Left ventricle myocardium superior (tissue), 1 donor: Measurements from ENCODE around the gene GCNT1. TPM values are rescaled to one million over a fixed set of nuclear protein-coding genes. Genes with fewer than 3 reads are reported as not detected.
"Not testable (repeated sequence)": the region's sequence is repeated elsewhere in the genome, so short reads cannot be mapped to it uniquely, and the experiment has no call there.

ENCODE experiments used
- ATAC-seq: fragments of 200-7000 bp; cut with Tn5 transposase; one replicate; pipeline ENCODE4 v1.9.1; 2020; ENCODE audit warnings: mild to moderate bottlenecking, moderate library complexity
- DNase-seq: peaks from one replicate; pipeline ENCODE4 v3.0.0-alpha.2; 2020
- intact Hi-C: fragments of 100-400 bp; cut with micrococcal nuclease; formaldehyde crosslinking; loops from one replicate; pipeline ENCODE4 v1.11.0; 2022
- total RNA-seq: library from RNA; stranded (reverse); fragmentation: NEBNext Ultra II Directional; extraction: Animal tissue kit (Norgen Biotek cat#: 25700); gene quantifications from one replicate; pipeline ENCODE4 v1.2.1, GENCODE V29; 2021
- donor health status: DM: no; HTN: yes; CAD: no; lungs with severe emphysema.

Gene GCNT1
- total RNA-seq, 1 donor from 2014 or later: 3.5 TPM

DNA sequence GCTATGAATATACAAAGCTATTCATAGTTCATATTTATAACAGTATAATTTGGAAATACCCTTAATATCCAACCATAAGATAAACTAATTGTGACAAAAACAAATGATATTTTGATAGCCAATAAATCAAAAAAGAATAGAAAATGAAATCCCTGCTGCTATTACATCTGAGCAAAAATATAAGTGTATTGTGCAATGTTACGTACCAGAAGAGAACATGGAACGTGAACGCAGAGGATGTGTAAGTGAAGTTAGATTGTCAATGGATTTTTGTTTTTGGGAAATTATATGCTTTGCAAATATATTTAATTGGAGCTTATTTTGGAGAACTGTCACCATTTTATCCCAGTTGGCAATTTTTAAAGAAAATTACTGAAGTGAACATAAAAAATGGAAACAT, 15.4 kb downstream of the GCNT1 start:
- no peak for DNase-seq
- ATAC-seq: no peak
- intact Hi-C loops: no loop called here

DNA sequence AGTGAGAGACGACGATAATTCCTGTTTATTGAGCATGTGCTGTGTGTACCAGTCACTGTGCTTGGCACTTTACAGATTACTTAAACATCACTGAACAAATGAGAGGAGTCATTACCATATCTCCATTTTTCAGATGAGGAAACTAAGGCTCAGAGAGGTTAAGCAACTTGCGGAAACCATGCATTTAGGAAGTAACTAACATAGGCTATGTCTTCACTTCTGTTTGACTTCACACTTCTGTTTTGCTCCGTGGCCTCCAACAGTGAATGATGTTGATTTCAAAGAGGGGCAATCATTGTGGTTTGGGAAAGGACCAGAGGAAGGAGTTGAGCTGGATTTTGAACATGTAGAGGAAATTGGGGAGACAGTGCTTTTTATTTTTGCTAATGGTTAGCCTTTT, 16.7 kb downstream of the GCNT1 start:
- intact Hi-C loops: no loop called here
- DNase-seq (no peak), ATAC-seq (peak; percentile 20)

- DNase-seq, intact Hi-C loops, ATAC-seq: not testable (repeated sequence)
Observed at GRCh38 chr9:76477818-76478217, 18.8 kb downstream of the GCNT1 start.

- DNase-seq (no peak), ATAC-seq (no peak)
- intact Hi-C loops: no loop called here
Observed at GRCh38 chr9:76478226-76478625, 19.2 kb downstream of the GCNT1 start.

DNA sequence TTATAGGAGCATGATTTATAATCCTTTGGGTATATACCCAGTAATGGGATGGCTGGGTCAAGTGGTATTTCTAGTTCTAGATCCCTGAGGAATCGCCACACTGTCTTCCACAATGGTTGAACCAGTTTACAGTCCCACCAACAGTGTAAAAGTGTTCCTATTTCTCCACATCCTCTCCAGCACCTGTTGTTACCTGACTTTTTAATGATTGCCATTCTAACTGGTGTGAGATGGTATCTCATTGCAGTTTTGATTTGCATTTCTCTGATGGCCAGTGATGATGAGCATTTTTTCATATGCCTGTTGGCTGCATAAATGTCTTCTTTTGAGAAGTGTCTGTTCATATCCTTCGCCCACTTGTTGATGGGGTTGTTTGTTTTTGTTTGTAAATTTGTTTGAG, 20.4 kb downstream of the GCNT1 start:
- DNase-seq, ATAC-seq, intact Hi-C loops: not testable (repeated sequence)

- DNase-seq (no peak), ATAC-seq (no peak)
- intact Hi-C loops: no loop called here
Observed at GRCh38 chr9:76486151-76486550, 27.2 kb downstream of the GCNT1 start.

DNA sequence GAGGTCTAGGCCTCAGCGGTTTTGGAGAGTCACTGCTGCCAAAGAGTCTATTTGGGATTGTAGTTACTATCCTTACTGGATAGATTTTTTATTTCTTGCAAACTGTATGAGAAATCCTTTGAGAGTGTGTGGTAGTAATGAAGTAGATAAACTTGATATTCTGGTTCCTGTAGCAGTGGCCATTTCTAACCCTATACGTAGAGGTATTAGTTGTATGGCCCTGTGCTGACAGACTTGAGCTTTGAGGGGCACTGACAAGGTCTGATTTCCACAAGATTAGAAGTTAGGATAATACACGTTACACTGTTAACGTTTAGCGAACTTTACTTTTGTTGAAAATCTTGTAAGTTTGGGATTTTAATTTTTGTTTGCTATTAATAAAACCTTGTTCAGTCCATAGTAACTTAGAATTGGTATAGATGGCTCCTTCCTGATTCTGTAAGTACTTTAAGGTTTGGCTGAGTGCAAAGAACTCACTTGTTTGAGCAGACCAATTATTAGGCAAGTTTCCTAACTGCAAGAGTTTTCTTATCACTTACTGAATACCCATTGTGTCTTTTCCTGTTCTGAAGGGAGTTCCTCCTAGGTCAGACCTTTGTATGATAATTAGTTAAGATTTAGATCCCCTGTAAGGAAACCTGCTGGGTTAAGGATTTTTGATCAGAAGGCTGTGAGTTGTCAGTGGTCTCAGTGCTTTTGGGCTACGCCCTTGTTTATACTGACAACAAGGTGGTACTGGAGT, 31.4 kb downstream of the GCNT1 start:
- DNase-seq: no peak
- ATAC-seq: no peak
- intact Hi-C loops: no loop called here

DNA sequence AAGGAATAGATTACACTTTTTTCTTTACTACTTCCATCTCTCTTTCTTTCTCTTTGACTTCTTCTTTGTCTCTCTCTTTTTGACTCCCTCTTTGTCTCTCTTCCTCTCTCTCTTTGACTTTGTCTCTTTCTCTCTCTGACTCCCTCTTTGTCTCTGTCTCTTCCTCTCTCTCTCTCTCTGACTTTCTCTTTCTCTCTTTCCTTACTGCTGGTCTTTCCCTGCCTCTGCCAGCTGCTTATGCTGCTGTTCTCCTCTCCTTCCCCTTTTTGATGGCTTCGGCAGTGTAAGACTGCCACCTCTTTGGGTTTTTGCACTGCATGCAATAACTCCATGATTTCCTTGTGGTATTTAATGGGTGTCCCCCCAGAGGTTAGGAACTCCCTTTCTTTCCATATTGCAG, 32.1 kb downstream of the GCNT1 start:
- DNase-seq, intact Hi-C loops, ATAC-seq: not testable (repeated sequence)

DNA sequence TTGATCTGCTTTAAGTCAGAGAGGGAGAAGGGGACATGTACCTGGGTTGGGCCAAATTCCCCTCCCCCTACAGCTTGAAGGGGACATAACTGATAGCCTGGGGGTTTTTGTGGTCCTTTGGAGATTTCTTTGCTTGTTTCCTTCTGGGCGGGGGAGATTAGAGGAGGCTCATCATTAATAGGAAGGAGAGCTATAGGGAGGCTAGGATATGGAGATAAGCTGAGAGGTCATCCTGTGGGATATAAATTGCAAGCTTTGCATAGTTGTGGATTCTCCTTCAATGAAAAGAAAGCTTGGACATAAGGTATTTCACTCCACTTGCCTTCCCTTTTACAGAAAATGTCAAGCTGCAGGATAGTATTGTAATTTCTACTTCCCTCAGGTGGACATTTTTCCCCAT, 34.5 kb downstream of the GCNT1 start:
- not testable (repeated sequence) for DNase-seq

DNA sequence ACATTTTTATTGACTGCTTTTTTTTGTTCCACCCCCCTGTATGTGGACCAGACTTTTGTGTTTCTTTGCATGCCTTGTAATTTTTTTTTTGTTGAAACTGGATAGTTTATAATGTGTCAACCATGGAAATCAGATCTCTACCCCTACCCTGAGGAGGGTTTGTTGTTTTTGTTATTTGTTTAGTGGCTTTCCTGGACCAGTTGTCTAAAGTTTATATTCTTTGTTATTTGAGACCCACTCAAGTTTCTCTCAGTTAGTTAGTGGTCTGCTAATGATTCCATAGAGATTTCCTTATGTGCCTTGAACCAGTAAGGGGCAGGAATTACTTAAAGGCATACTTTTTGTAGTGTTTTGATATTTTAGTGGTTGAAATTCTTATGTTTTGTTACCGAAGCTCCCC, 41.1 kb downstream of the GCNT1 start:
- DNase-seq: no peak
- ATAC-seq: no peak
- intact Hi-C loops: no loop called here

More for the DNA sequence above, 34.5 kb downstream of the GCNT1 start:
- intact Hi-C loops, ATAC-seq: not testable (repeated sequence)

GRCh38 chr9:76502746-76503145, 43.8 kb downstream of the GCNT1 start:
- no peak for DNase-seq
- intact Hi-C loops: no loop called here
- no peak for ATAC-seq

DNA sequence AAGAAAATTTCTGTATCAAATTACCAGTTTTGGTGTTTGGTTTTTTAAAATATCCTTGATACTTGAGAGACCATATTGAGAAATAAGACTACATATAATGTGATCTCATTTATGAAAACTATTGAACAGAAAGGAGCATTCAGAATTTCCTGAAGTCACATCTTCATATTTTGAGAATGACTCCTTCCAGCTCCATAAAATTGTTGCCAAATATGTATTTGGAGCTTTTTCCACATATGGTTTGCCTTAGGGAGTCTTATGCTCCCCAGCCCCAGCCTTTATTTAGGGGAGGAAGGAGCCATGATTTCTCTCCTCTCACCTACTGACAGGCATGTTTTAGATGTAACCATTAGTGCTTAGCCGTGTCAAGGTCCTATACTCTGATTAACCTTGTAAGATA, 51.1 kb downstream of the GCNT1 start:
- DNase-seq (no peak), ATAC-seq (no peak)
- intact Hi-C loops: no loop called here

DNA sequence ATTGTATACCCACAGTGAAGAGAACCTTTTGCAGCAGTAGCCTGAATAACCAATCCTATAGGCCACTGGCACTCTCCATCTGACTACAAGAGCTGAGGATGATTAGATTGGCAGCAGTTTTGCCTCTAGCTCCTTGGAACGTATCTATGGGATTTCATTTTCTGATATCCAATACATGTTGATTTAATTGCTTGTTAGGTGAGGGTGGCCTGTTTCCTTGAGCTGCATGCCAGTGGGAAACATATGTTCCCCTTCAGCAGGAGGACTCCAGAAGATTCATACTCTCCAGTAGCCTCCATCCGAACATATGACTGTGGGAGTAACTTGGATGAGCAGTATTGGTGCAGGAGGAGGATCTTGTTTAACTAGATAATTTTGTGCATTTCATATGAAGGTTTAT, 51.5 kb downstream of the GCNT1 start:
- no peak for ATAC-seq
- intact Hi-C loops: no loop called here
- no peak for DNase-seq

DNA sequence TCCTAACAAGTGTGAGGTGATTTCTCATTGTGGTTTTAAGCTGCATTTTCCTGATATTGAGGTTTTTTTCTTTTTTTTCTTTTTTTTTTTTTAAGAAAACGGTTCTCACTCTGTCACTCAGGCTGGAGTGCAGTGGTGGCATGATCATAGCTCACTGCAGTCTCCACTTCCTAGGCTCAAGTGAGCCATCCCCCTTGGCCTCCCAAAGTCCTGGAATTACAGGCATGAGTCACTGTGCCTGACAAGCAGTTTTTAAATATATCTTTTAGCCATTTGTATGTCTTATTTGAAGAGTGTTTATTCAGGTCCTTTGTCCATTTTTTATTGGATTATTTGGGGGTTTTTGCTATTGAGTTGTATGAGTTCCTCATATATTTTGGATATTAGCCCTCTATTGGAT, 53.8 kb downstream of the GCNT1 start:
- ATAC-seq: no peak
- no peak for DNase-seq
- intact Hi-C loops: no loop called here

DNA sequence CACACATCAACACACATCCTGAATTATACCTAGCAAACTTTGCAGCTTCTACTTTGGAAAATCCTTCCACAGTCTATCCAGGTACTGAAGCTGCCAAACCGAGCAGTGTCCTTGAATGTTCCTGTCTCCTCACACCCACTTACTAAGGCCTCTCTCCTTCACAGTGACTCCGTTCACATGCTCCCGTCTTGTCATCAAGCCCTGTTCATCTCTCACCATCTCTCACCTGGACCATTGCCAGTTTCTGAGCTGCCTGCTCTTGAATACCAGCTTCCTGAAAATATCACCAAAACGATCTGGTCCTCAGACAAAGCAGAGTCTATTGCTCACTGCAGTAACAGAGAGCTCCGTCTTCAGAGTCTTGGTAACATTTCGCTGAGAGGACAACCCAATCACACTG, 57.4 kb downstream of the GCNT1 start:
- ATAC-seq (no peak), DNase-seq (no peak)
- intact Hi-C loops: no loop called here

DNA sequence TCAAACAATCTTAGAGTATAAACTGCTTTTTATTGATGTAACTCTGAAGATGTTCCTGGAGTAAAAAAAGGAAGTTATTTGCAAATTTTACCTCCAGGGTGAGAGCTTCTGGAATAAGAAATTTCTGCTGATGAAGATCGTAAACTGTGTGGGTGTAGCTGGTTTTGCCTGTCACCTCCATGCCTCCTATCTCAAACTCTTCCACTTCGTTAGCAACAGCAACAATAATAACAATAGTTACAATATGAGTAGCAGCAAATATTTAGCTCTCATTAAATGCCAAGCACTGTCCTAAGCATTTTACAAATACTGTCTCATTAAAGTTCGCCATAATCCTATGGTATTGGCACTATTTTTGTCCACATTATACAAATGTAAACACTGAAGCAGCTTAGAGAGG, 57.9 kb downstream of the GCNT1 start:
- ATAC-seq (no peak), DNase-seq (no peak)
- intact Hi-C loops: no loop called here

- intact Hi-C loops: no loop called here
- ATAC-seq (no peak), DNase-seq (no peak)
Observed at GRCh38 chr9:76519075-76519835, 60.3 kb downstream of the GCNT1 start.

- ATAC-seq (no peak), DNase-seq (no peak)
- intact Hi-C loops: no loop called here
Observed at GRCh38 chr9:76521244-76521681, 62.3 kb downstream of the GCNT1 start.

DNA sequence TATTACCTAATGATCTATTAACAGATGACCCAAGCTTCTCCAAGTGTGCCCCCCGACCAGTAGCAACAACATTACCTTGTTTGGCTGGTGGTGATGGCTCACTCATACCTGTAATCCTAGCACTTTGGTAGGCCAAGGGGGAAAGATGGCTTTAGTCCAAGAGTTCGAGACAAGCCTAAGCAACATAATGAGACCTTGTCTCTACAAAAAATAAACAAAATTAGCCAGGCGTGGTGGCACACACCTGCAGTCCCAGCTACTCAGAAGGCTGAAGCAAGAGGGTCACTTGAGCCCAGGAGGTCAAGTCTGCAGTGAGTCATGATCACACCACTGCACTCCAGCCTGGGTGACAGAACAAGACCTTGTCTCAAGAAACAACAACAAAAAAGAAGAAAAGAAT, 62.9 kb downstream of the GCNT1 start:
- ATAC-seq (no peak), DNase-seq (no peak)
- intact Hi-C loops: no loop called here

DNA sequence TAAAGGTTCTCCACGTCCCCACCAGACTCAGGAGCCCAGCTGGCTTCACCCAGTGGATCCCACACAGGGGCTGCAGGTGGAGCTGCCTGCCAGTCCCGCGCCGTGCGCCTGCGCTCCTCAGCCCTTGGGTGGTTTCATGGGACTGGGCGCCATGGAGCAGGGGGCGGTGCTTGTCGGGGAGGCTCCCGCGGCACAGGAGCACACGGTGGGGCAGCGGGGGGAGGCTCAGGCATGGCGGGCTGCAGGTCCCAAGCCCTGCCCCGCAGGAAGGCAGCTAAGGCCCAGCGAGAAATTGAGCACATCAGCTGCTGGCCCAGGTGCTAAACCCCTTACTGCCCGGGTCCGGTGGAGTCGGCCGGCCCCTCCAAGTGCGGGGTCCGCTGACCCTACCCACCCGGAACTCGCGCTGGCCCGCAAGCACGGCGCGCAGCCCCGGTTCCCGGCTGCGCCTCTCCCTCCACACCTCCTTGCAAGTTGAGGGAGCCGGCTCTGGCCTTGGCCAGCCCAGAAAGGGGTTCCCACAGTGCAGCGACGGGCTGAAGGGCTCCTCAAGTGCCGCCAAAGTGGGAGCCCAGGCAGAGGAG, 64.7 kb downstream of the GCNT1 start:
- ATAC-seq: not testable (repeated sequence)

More for the DNA sequence above, 64.7 kb downstream of the GCNT1 start:
- intact Hi-C loops, DNase-seq: not testable (repeated sequence)
